SK-N-SH treated with all-trans-retinoic acid at 6 μM for 48 hours (cell line): ENCODE measurements around the gene RER1.

Experiments used
- ATAC-seq: fragments of 200-7000 bp; cut with Tn5 transposase; 3 replicates; pipeline ENCODE4 v1.9.1; 2020; ENCODE audit warnings: mild to moderate bottlenecking, moderate library complexity
- ARNTL ChIP-seq: fragments of 450-650 bp; formaldehyde crosslinking; IDR thresholded peaks from 2 replicates; pipeline ENCODE4 v1.5.0; 2020; ENCODE audit warnings: low read depth, mild to moderate bottlenecking, moderate library complexity, borderline replicate concordance
- BACH2 ChIP-seq: fragments of 250-450 bp; sonication (Bioruptor Pico); IDR thresholded peaks from 2 replicates; pipeline ENCODE4 v1.9.0; 2021; ENCODE audit warnings: mild to moderate bottlenecking, borderline replicate concordance
- CSDC2 ChIP-seq: fragments of 250-450 bp; sonication (Bioruptor Pico); IDR thresholded peaks from 2 replicates; pipeline ENCODE4 v1.5.0; 2020; ENCODE audit warnings: mild to moderate bottlenecking, moderate library complexity
- CSRNP3 ChIP-seq: fragments of 250-450 bp; sonication (Bioruptor Pico); IDR thresholded peaks from 2 replicates; pipeline ENCODE4 v1.5.1; 2021; ENCODE audit warnings: mild to moderate bottlenecking, moderate library complexity
- ESRRG ChIP-seq: fragments of 250-450 bp; sonication (Bioruptor Pico); IDR thresholded peaks from 2 replicates; pipeline ENCODE4 v1.6.1; 2021; ENCODE audit warnings: mild to moderate bottlenecking
- GLIS3 ChIP-seq: fragments of 250-450 bp; sonication (Bioruptor Pico); IDR thresholded peaks from 2 replicates; pipeline ENCODE4 v1.5.0; 2020; ENCODE audit warnings: mild to moderate bottlenecking, moderate library complexity
- ISL1 ChIP-seq: fragments of 250-450 bp; sonication (Bioruptor Pico); IDR thresholded peaks from 2 replicates; pipeline ENCODE4 v2.1.2; 2022; ENCODE audit warnings: mild to moderate bottlenecking, moderate library complexity
- OSR1 ChIP-seq: fragments of 250-450 bp; sonication (Bioruptor Pico); IDR thresholded peaks from 2 replicates; pipeline ENCODE4 v1.8.0; 2022; ENCODE audit warnings: moderate library complexity, mild to moderate bottlenecking, inconsistent platforms
- PATZ1 ChIP-seq: fragments of 250-450 bp; sonication (Bioruptor Pico); IDR thresholded peaks from 2 replicates; pipeline ENCODE4 v1.8.0; 2020; ENCODE audit warnings: mild to moderate bottlenecking, moderate library complexity, borderline replicate concordance
- PPARA ChIP-seq: fragments of 250-450 bp; sonication (Bioruptor Pico); IDR thresholded peaks from 2 replicates; pipeline ENCODE4 v1.5.0; 2020; ENCODE audit warnings: mild to moderate bottlenecking, borderline replicate concordance
- RARB ChIP-seq: fragments of 250-450 bp; sonication (Bioruptor Pico); IDR thresholded peaks from 2 replicates; pipeline ENCODE4 v1.8.0; 2021; ENCODE audit warnings: mild to moderate bottlenecking, moderate library complexity
- SNAI2 ChIP-seq: fragments of 250-450 bp; sonication (Bioruptor Pico); IDR thresholded peaks from 2 replicates; pipeline ENCODE4 v1.5.0; 2020; ENCODE audit warnings: mild to moderate bottlenecking, moderate library complexity
- TCF4 ChIP-seq: fragments of 250-450 bp; sonication (Bioruptor Pico); IDR thresholded peaks from 2 replicates; pipeline ENCODE4 v1.8.0; 2021; ENCODE audit warnings: mild to moderate bottlenecking, moderate library complexity, borderline replicate concordance
- ZC3H10 ChIP-seq: fragments of 250-450 bp; sonication (Bioruptor Pico); IDR thresholded peaks from 2 replicates; pipeline ENCODE4 v1.5.1; 2021; ENCODE audit warnings: mild to moderate bottlenecking, moderate library complexity
- ZFP3 ChIP-seq: fragments of 250-450 bp; sonication (Bioruptor Pico); IDR thresholded peaks from 2 replicates; pipeline ENCODE4 v1.5.0; 2020; ENCODE audit warnings: mild to moderate bottlenecking, moderate library complexity
- ZFP30 ChIP-seq: fragments of 450-650 bp; formaldehyde crosslinking; IDR thresholded peaks from 2 replicates; pipeline ENCODE4 v1.5.0; 2022; ENCODE audit warnings: mild to moderate bottlenecking, moderate library complexity
- ZNF70 ChIP-seq: fragments of 450-650 bp; formaldehyde crosslinking; IDR thresholded peaks from 2 replicates; pipeline ENCODE4 v1.5.0; 2020; ENCODE audit warnings: mild to moderate bottlenecking, moderate library complexity
- ZNF8 ChIP-seq: fragments of 450-650 bp; formaldehyde crosslinking; IDR thresholded peaks from 2 replicates; pipeline ENCODE4 v1.5.0; 2020; ENCODE audit warnings: mild to moderate bottlenecking, moderate library complexity
- TF ChIP-seq, protein P1 (sequence below): fragments of 250-450 bp; sonication (Bioruptor Pico); IDR thresholded peaks from 2 replicates; pipeline ENCODE4 v1.5.1; 2020; ENCODE audit warnings: low read depth, mild to moderate bottlenecking, moderate library complexity
- TF ChIP-seq, protein P2 (sequence below): fragments of 250-450 bp; sonication (Bioruptor Pico); IDR thresholded peaks from 2 replicates; pipeline ENCODE4 v1.5.0; 2020; ENCODE audit warnings: mild to moderate bottlenecking, moderate library complexity
- TF ChIP-seq, protein P3 (sequence below): fragments of 250-450 bp; sonication (Bioruptor Pico); IDR thresholded peaks from 2 replicates; pipeline ENCODE4 v1.8.0; 2021; ENCODE audit warnings: low read depth, mild to moderate bottlenecking, moderate library complexity, borderline replicate concordance

Gene RER1

DNA sequence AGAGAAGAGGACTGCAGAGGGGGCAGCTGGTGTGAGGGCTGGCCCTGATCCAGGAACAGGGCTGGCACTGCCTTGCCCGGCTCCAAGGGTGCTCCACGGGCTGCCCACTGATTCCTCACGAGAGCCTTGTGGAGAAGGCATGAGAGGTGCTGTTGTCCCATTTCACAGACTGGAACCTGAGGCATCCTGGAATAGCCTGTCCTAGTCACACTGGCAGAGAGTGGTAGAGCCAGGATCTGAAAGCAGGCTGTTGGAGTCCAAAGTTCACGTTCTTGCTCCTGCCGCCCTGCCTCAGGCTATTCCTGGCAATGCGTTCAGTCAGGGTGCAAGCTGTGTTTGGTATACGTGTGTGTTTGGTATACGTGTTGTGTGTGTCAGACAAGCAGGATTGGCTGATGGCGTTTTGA, 1.8 kb downstream of the RER1 start (continued):
- TF ChIP-seq PATZ1 (CRISPR knock-in tag), result no peak
- no peak for TF ChIP-seq ZC3H10
- TF ChIP-seq, all 23 proteins: peak for 0

DNA sequence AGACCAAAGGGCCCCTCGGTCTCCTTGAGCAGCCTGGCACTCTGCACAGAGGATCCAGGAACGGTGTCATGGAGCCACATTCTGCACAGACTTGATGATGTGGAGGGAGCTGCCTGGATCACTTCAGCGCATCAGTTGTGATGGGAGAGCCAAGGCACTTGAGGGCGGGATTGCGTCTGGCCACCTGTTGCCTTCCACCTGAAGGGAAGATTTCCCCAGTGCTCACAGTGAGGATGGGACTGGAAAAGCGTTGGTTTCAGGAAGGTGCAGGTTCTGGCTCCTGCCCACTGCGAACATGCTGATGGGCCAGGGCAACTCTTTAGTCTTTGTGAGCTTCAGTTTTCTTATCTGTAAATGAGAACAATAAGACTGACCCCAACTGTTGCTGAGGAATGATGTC, 2.6 kb downstream of the RER1 start:
- ATAC-seq, result no peak
- TF ChIP-seq ZNF8 (CRISPR knock-in tag), result no peak
- no peak for TF ChIP-seq GLIS3
- no peak for TF ChIP-seq ARNTL
- TF ChIP-seq OSR1 (CRISPR knock-in tag), result no peak
- TF ChIP-seq, protein P1, sequence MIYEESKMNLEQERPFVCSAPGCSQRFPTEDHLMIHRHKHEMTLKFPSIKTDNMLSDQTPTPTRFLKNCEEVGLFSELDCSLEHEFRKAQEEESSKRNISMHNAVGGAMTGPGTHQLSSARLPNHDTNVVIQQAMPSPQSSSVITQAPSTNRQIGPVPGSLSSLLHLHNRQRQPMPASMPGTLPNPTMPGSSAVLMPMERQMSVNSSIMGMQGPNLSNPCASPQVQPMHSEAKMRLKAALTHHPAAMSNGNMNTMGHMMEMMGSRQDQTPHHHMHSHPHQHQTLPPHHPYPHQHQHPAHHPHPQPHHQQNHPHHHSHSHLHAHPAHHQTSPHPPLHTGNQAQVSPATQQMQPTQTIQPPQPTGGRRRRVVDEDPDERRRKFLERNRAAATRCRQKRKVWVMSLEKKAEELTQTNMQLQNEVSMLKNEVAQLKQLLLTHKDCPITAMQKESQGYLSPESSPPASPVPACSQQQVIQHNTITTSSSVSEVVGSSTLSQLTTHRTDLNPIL (CRISPR knock-in tag), result no peak
- TF ChIP-seq ESRRG, result no peak
- no peak for TF ChIP-seq RARB (CRISPR knock-in tag)
- TF ChIP-seq SNAI2, result no peak
- TF ChIP-seq, protein P2, sequence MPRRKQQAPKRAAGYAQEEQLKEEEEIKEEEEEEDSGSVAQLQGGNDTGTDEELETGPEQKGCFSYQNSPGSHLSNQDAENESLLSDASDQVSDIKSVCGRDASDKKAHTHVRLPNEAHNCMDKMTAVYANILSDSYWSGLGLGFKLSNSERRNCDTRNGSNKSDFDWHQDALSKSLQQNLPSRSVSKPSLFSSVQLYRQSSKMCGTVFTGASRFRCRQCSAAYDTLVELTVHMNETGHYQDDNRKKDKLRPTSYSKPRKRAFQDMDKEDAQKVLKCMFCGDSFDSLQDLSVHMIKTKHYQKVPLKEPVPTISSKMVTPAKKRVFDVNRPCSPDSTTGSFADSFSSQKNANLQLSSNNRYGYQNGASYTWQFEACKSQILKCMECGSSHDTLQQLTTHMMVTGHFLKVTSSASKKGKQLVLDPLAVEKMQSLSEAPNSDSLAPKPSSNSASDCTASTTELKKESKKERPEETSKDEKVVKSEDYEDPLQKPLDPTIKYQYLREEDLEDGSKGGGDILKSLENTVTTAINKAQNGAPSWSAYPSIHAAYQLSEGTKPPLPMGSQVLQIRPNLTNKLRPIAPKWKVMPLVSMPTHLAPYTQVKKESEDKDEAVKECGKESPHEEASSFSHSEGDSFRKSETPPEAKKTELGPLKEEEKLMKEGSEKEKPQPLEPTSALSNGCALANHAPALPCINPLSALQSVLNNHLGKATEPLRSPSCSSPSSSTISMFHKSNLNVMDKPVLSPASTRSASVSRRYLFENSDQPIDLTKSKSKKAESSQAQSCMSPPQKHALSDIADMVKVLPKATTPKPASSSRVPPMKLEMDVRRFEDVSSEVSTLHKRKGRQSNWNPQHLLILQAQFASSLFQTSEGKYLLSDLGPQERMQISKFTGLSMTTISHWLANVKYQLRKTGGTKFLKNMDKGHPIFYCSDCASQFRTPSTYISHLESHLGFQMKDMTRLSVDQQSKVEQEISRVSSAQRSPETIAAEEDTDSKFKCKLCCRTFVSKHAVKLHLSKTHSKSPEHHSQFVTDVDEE (CRISPR knock-in tag), result no peak
- no peak for TF ChIP-seq PPARA (CRISPR knock-in tag)
- TF ChIP-seq CSRNP3 (CRISPR knock-in tag), result no peak
- TF ChIP-seq ISL1 (CRISPR knock-in tag), result no peak
- no peak for TF ChIP-seq TCF4 (CRISPR knock-in tag)
- no peak for TF ChIP-seq ZFP30
- no peak for TF ChIP-seq BACH2 (CRISPR knock-in tag)
- no peak for TF ChIP-seq CSDC2
- TF ChIP-seq PATZ1 (CRISPR knock-in tag), result no peak
- TF ChIP-seq ZFP3 (CRISPR knock-in tag), result no peak
- TF ChIP-seq, protein P3, sequence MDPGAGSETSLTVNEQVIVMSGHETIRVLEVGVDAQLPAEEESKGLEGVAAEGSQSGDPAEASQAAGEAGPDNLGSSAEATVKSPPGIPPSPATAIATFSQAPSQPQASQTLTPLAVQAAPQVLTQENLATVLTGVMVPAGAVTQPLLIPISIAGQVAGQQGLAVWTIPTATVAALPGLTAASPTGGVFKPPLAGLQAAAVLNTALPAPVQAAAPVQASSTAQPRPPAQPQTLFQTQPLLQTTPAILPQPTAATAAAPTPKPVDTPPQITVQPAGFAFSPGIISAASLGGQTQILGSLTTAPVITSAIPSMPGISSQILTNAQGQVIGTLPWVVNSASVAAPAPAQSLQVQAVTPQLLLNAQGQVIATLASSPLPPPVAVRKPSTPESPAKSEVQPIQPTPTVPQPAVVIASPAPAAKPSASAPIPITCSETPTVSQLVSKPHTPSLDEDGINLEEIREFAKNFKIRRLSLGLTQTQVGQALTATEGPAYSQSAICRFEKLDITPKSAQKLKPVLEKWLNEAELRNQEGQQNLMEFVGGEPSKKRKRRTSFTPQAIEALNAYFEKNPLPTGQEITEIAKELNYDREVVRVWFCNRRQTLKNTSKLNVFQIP (CRISPR knock-in tag), result no peak
- TF ChIP-seq ZC3H10, result no peak

- ATAC-seq, result no peak
- no peak for TF ChIP-seq ISL1 (CRISPR knock-in tag)
- no peak for TF ChIP-seq ZNF8 (CRISPR knock-in tag)
- no peak for TF ChIP-seq ESRRG
- TF ChIP-seq ZNF70 (CRISPR knock-in tag), result no peak
- TF ChIP-seq, protein P1 (CRISPR knock-in tag), result no peak
Measured at GRCh38 chr1:2394761-2395160, 3.1 kb downstream of the RER1 start.
